ENCODE results near the gene KLHL33.
A peak's percentile ranks its signal among the peaks of the same experiment; 100 is the strongest.
"Not testable (repeated sequence)": the region's sequence is repeated elsewhere in the genome, so short reads cannot be mapped to it uniquely, and the experiment has no call there.

The KLHL33 gene

DNA sequence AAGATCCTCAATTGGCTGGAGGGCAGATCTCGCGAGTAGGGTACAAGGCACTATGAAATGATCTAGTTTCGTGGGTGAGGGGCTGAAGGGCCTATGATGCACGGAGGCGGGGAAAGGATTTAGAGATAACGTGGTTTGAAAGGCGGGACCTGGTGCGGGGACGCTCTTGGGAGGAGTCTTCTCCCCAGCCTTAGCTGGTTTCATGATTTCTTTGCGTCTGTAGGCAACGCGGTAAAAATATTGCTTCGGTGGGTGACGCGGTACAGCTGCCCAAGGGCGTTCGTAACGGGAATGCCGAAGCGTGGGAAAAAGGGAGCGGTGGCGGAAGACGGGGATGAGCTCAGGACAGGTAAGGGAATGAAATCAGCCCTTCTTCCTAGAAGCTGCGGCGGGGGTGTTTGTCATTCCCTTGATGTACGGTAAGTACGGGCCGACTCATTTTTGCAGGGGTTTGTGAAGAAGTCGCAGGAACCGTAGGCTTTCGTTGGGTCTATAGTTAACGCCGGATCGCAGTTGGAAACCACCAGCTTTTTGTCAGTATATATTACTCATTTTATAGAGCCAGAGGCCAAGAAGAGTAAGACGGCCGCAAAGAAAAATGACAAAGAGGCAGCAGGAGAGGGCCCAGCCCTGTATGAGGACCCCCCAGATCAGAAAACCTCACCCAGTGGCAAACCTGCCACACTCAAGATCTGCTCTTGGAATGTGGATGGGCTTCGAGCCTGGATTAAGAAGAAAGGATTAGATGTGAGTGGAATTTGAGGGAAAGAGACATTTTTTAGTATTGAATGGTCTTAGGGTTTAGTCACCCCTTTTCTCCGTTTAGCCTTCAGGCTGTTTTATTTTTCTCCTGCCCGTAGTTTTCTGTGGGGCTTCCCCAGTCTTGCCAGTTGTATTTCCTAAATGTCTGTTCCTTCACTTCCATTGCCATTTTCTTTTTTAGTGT, 19.7 kb upstream of the KLHL33 start:
- Histone ChIP-seq H3K4me1 (ENCODE audit: control insufficient read depth in 2 of 2, insufficient read depth in 1 of 2, low read depth in 1 of 2, low read length in 2 of 2) (peaks cover 5 to 16% of the 10 kb centered on the region in 2 donors), H3K27me3 (ENCODE audit: control insufficient read depth in 3 of 3, insufficient read depth in 3 of 3, low read depth in 1 of 3, low read length in 3 of 3) (no peaks in the 10 kb centered on the region), H3K36me3 (replicated peaks in 1 of 2; ENCODE audit: control insufficient read depth in 2 of 2, insufficient read depth in 2 of 2, low read length in 2 of 2) (peaks cover 40 to 71% of the 10 kb centered on the region in 2 donors), H4K8ac (ENCODE audit: low read depth, low read length) (no peak overlapping the region), H2BK12ac (ENCODE audit: low read length) (no peak overlapping the region), H2BK5ac (ENCODE audit: low read length) (no peak overlapping the region), H2AFZ (ENCODE audit: low read length) (peak overlapping the region; percentile 87), H2AK5ac (ENCODE audit: low read depth, low read length) (no peak overlapping the region), H3K18ac (ENCODE audit: low read length) (peak overlapping the region; percentile 82), H3K9me3 (replicated peaks in 1 of 2; ENCODE audit: control insufficient read depth in 2 of 2, insufficient read depth in 1 of 2, low read depth in 1 of 2, low read length in 2 of 2) (no peaks in the 10 kb centered on the region), H3K9ac (ENCODE audit: low read depth, low read length, poor library complexity) (peak overlapping the region; percentile 87), H3K23ac (ENCODE audit: low read depth, low read length, poor library complexity) (peak overlapping the region; percentile 78), H3K79me1 (ENCODE audit: low read depth, low read length) (peaks cover 1% of the 10 kb centered on the region), H3K4me2 (ENCODE audit: insufficient read depth, low read length, poor library complexity, severe bottlenecking) (peak overlapping the region; percentile 58), H3K14ac (ENCODE audit: low read length) (no peak overlapping the region), H2BK120ac (ENCODE audit: low read depth, low read length) (no peak overlapping the region), H3K4ac (ENCODE audit: low read length) (no peak overlapping the region), H3K4me3 (ENCODE audit: low read length in 2 of 2) (peak overlapping the region; percentile 79 to 94), H4K91ac (ENCODE audit: low read depth, low read length, poor library complexity) (no peak overlapping the region), H2BK15ac (ENCODE audit: low read length) (no peak overlapping the region), H3K27ac (replicated peaks; ENCODE audit: low read length) (peak overlapping the region; percentile 86)
- DNase-seq (ENCODE audit: low spot score) = no peak
- no CpG with 5 or more reads among the region's 39 CpGs for WGBS, 2 donors (ENCODE audit: extremely low coverage in 2 of 2, insufficient read length in 2 of 2, insufficient replicate concordance in 1 of 2)

DNA sequence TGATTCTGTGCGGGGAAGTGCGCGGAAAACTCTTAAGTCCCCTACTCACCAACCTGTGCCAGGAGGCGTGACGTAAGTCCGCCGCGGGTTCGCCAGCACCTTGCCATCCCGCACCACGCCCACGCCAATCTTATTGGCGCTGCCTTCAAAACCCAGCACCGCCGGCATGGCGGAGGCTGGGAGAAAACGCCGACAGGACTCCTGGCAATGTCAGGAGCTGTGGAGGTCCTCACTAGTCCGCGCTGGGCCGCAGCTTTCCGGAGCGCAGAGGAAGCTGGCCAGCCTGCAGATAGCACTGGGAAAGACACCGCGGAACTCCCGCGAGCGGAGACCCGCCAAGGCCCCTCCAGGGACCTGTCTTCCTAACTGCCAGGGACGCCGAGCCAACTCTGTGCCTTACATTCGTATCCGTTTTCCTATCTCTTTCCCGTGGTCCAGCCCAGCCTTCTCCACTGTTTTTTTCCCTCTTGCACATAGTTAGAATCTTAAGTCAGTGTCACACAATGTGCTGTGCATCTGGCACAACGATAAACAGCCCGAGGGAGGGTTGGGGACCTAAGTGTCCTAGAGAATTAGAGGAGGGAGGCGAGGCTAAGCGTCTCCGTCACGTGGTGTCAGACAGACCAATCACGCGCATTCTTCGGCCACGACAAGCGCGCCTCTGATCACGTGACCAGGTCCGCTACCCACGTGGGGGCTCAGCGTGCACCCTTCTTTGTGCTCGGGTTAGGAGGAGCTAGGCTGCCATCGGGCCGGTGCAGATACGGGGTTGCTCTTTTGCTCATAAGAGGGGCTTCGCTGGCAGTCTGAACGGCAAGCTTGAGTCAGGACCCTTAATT, 18.8 kb upstream of the KLHL33 start, which contains the start of the genes APEX1 and OSGEP:
APEX1 (plus strand) TSS at position 711 of the 839 bp plus-strand sequence. CDS start 420 bp downstream, outside the sequence.
OSGEP (minus strand) TSS at position 297 of the 839 bp plus-strand sequence; CDS start at position 168, 129 bp downstream.
- peaks cover 43 to 72% of the 10 kb centered on the region in 2 donors for H3K36me3 ChIP-seq (replicated peaks in 1 of 2; ENCODE audit: control insufficient read depth in 2 of 2, insufficient read depth in 2 of 2, low read length in 2 of 2)
- peak within 1 kb of the TSS; percentile 69 for H3K4me2 ChIP-seq (ENCODE audit: insufficient read depth, low read length, poor library complexity, severe bottlenecking)
- peak within 1 kb of the TSS; percentile 87 for H2AFZ ChIP-seq (ENCODE audit: low read length)
- no peak within 1 kb of the TSS for H2BK120ac ChIP-seq (ENCODE audit: low read depth, low read length)
- H3K18ac ChIP-seq (ENCODE audit: low read length) = peak within 1 kb of the TSS; percentile 97
- no peaks in the 10 kb centered on the region for H3K9me3 ChIP-seq (replicated peaks in 1 of 2; ENCODE audit: control insufficient read depth in 2 of 2, insufficient read depth in 1 of 2, low read depth in 1 of 2, low read length in 2 of 2)
- peak; percentile 98 for DNase-seq (ENCODE audit: low spot score)
- peaks cover 0 to 9% of the 10 kb centered on the region in 2 donors for H3K4me1 ChIP-seq (ENCODE audit: control insufficient read depth in 2 of 2, insufficient read depth in 1 of 2, low read depth in 1 of 2, low read length in 2 of 2)
- H2BK5ac ChIP-seq (ENCODE audit: low read length) = peak within 1 kb of the TSS; percentile 84
- WGBS, 2 donors (ENCODE audit: extremely low coverage in 2 of 2, insufficient read length in 2 of 2, insufficient replicate concordance in 1 of 2) = no CpG with 5 or more reads among the region's 56 CpGs
- H3K9ac ChIP-seq (ENCODE audit: low read depth, low read length, poor library complexity) = peak within 1 kb of the TSS; percentile 93
- peak within 1 kb of the TSS; percentile 93 for H3K27ac ChIP-seq (replicated peaks; ENCODE audit: low read length)
- peak within 1 kb of the TSS; percentile 55 for H2BK15ac ChIP-seq (ENCODE audit: low read length)
- H3K27me3 ChIP-seq (ENCODE audit: control insufficient read depth in 3 of 3, insufficient read depth in 3 of 3, low read depth in 1 of 3, low read length in 3 of 3) = no peaks in the 10 kb centered on the region
- H3K14ac ChIP-seq (ENCODE audit: low read length) = no peak within 1 kb of the TSS
- H4K91ac ChIP-seq (ENCODE audit: low read depth, low read length, poor library complexity) = no peak within 1 kb of the TSS
- H3K4ac ChIP-seq (ENCODE audit: low read length) = no peak within 1 kb of the TSS
- H3K4me3 ChIP-seq (ENCODE audit: low read length in 2 of 2) = peak within 1 kb of the TSS; percentile 79 to 94
- H4K8ac ChIP-seq (ENCODE audit: low read depth, low read length) = peak within 1 kb of the TSS; percentile 31
- H2BK12ac ChIP-seq (ENCODE audit: low read length) = no peak within 1 kb of the TSS
- peaks cover 1% of the 10 kb centered on the region for H3K79me1 ChIP-seq (ENCODE audit: low read depth, low read length)
- H3K23ac ChIP-seq (ENCODE audit: low read depth, low read length, poor library complexity) = peak within 1 kb of the TSS; percentile 78
- no peak within 1 kb of the TSS for H2AK5ac ChIP-seq (ENCODE audit: low read depth, low read length)

DNA sequence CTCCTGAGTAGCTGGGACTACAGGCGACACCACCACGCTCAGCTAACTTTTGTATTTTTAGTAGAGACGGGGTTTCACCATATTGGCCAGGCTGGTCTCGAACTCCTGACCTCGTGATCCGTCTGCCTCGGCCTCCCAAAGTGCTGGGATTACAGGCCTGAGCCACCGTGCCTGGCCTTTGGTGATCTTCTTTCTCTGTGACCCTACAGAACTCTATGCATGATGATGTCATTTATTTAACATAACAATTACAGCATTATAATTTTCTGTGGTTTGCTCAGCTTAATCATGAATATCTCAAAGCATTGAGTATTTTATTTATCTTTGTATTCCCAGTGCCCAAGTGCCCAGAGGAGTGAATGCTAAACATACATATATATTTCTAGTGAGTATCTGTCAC, 16.9 kb upstream of the KLHL33 start:
- H3K4me1 ChIP-seq (ENCODE audit: control insufficient read depth in 2 of 2, insufficient read depth in 1 of 2, low read depth in 1 of 2, low read length in 2 of 2); H3K9me3 ChIP-seq (replicated peaks in 1 of 2; ENCODE audit: control insufficient read depth in 2 of 2, insufficient read depth in 1 of 2, low read depth in 1 of 2, low read length in 2 of 2); H3K4me2 ChIP-seq (ENCODE audit: insufficient read depth, low read length, poor library complexity, severe bottlenecking); H2BK5ac ChIP-seq (ENCODE audit: low read length); H3K27me3 ChIP-seq (ENCODE audit: control insufficient read depth in 3 of 3, insufficient read depth in 3 of 3, low read depth in 1 of 3, low read length in 3 of 3); H2AFZ ChIP-seq (ENCODE audit: low read length); H3K23ac ChIP-seq (ENCODE audit: low read depth, low read length, poor library complexity); H2BK12ac ChIP-seq (ENCODE audit: low read length); H3K79me1 ChIP-seq (ENCODE audit: low read depth, low read length); H2AK5ac ChIP-seq (ENCODE audit: low read depth, low read length); H3K9ac ChIP-seq (ENCODE audit: low read depth, low read length, poor library complexity); H3K4ac ChIP-seq (ENCODE audit: low read length); H2BK120ac ChIP-seq (ENCODE audit: low read depth, low read length); H3K4me3 ChIP-seq (ENCODE audit: low read length in 2 of 2); H2BK15ac ChIP-seq (ENCODE audit: low read length); H3K18ac ChIP-seq (ENCODE audit: low read length); H4K91ac ChIP-seq (ENCODE audit: low read depth, low read length, poor library complexity); H3K14ac ChIP-seq (ENCODE audit: low read length); H4K8ac ChIP-seq (ENCODE audit: low read depth, low read length); H3K27ac ChIP-seq (replicated peaks; ENCODE audit: low read length); DNase-seq (ENCODE audit: low spot score): not testable (repeated sequence)
- peaks cover 38 to 72% of the 10 kb centered on the region in 2 donors for H3K36me3 ChIP-seq (replicated peaks in 1 of 2; ENCODE audit: control insufficient read depth in 2 of 2, insufficient read depth in 2 of 2, low read length in 2 of 2)
- WGBS, 2 donors (ENCODE audit: extremely low coverage in 2 of 2, insufficient read length in 2 of 2, insufficient replicate concordance in 1 of 2) = no CpG with 5 or more reads among the region's 8 CpGs

Data from neuronal stem cell (in vitro differentiated cells).